Naive thymus-derived CD4-positive, alpha-beta T cell (primary cell): ENCODE results near the gene CTSF. TPM values are rescaled to one million over a fixed set of nuclear protein-coding genes. Genes with fewer than 3 reads are reported as not detected.
A peak's percentile ranks its signal among the peaks of the same experiment; 100 is the strongest.

Source experiments
- ATAC-seq: fragments of 150-1000 bp; cut with Tn5 transposase; 2 replicates; pipeline ENCODE4 v1.10.0; 2021; ENCODE audit warnings: mild to moderate bottlenecking, moderate library complexity
- CTCF ChIA-PET: fragments of 350-600 bp; sonication (Branson Sonifier 250); formaldehyde crosslinking; loops from one replicate; lab custom pipeline; 2021; ENCODE audit warnings: antibody characterized with exemption; lab: Charles Lee
- POLR2A ChIA-PET: fragments of 350-600 bp; sonication (Branson Sonifier 250); formaldehyde crosslinking; loops from one replicate; lab custom pipeline; 2021; ENCODE audit warnings: antibody characterized with exemption, inconsistent platforms; lab: Charles Lee
- DNase-seq, 9 donors: peaks; one replicate each; pipeline versions ENCODE4 v3.0.0 to v3.0.0-alpha.2; 2020 to 2022; ENCODE audit warnings: mixed read lengths in 1 of 9
- H3K27ac ChIP-seq: one replicate; pipeline ENCODE4 v1.7.0; 2013; ENCODE audit warnings: mild to moderate bottlenecking, low read depth, low read length, moderate library complexity
- H3K27me3 ChIP-seq, 2 donors: one replicate each; pipeline ENCODE4 v1.7.0; 2013; ENCODE audit warnings: low read length in 2 of 2, mild to moderate bottlenecking in 2 of 2, moderate library complexity in 2 of 2; ENCODE audit not compliant: control insufficient read depth in 2 of 2, insufficient read depth in 2 of 2
- H3K36me3 ChIP-seq, 3 experiments: 1 replicate in 2 of 3; 2 replicates in 1 of 3; pipeline ENCODE4 v1.7.0; 2013; ENCODE audit warnings: low read length in 3 of 3, mild to moderate bottlenecking in 3 of 3, moderate library complexity in 1 of 3; ENCODE audit not compliant: insufficient read depth in 3 of 3, control insufficient read depth in 2 of 3
- H3K4me1 ChIP-seq, 2 donors: one replicate each; pipeline ENCODE4 v1.7.0; 2013; ENCODE audit warnings: low read length in 2 of 2, mild to moderate bottlenecking in 2 of 2, moderate library complexity in 1 of 2; ENCODE audit not compliant: control insufficient read depth in 2 of 2, insufficient read depth in 2 of 2
- H3K4me3 ChIP-seq: 2 replicates; pipeline ENCODE4 v1.7.0; 2013; ENCODE audit warnings: mild to moderate bottlenecking, low read length
- H3K9me3 ChIP-seq, 3 experiments: 1 replicate in 2 of 3; 2 replicates in 1 of 3; pipeline ENCODE4 v1.7.0; 2013; ENCODE audit warnings: low read length in 3 of 3; ENCODE audit not compliant: control insufficient read depth in 2 of 3
- H3K27ac Mint-ChIP-seq, 9 donors: one replicate each; pipeline ENCODE4 v1.8.0; 2020 to 2022; ENCODE audit warnings: mixed read lengths in 9 of 9, mild to moderate bottlenecking in 8 of 9, moderate library complexity in 5 of 9, inconsistent platforms in 2 of 9
- H3K27me3 Mint-ChIP-seq, 5 donors: one replicate each; pipeline ENCODE4 v1.8.0; 2021 to 2022; ENCODE audit warnings: mixed read lengths in 5 of 5, mild to moderate bottlenecking in 1 of 5
- H3K36me3 Mint-ChIP-seq, 5 donors: one replicate each; pipeline ENCODE4 v1.8.0; 2020 to 2022; ENCODE audit warnings: mixed read lengths in 5 of 5, mild to moderate bottlenecking in 3 of 5, inconsistent platforms in 1 of 5
- H3K4me1 Mint-ChIP-seq, 7 donors: one replicate each; pipeline ENCODE4 v1.8.0; 2020 to 2022; ENCODE audit warnings: mixed read lengths in 7 of 7, mild to moderate bottlenecking in 3 of 7, inconsistent platforms in 1 of 7
- H3K4me3 Mint-ChIP-seq, 10 donors: one replicate each; pipeline ENCODE4 v1.8.0; 2020 to 2022; ENCODE audit warnings: mild to moderate bottlenecking in 10 of 10, mixed read lengths in 10 of 10, moderate library complexity in 6 of 10, inconsistent platforms in 2 of 10
- H3K9me3 Mint-ChIP-seq, 11 donors: one replicate each; pipeline ENCODE4 v1.8.0; 2020 to 2022; ENCODE audit warnings: mixed read lengths in 11 of 11, mild to moderate bottlenecking in 4 of 11, inconsistent platforms in 1 of 11, moderate library complexity in 1 of 11
- intact Hi-C, 2 donors: fragments of 100-400 bp; cut with micrococcal nuclease; formaldehyde crosslinking; loops; one replicate each; pipeline ENCODE4 v1.15.1; 2023
- polyA plus RNA-seq, 2 donors: library from polyadenylated mRNA; unstranded; fragments of 300-500 nt; fragmentation: Illumina TruSeq; gene quantifications; one replicate each; pipeline ENCODE4 v1.2.3, GENCODE V29; 2021
- total RNA-seq, 6 experiments: library from RNA in 5 of 6; stranded (reverse) in 5 of 6; gene quantifications; 1 replicate in 5 of 6; 2 replicates in 1 of 6; pipeline ENCODE4 v1.2.3 and lab custom pipeline; 2021 to 2026

Gene CTSF
- total and polyA plus RNA-seq, 7 experiments from 2014 or later: 2.3 to 49.7 (median 27.3) TPM

DNA sequence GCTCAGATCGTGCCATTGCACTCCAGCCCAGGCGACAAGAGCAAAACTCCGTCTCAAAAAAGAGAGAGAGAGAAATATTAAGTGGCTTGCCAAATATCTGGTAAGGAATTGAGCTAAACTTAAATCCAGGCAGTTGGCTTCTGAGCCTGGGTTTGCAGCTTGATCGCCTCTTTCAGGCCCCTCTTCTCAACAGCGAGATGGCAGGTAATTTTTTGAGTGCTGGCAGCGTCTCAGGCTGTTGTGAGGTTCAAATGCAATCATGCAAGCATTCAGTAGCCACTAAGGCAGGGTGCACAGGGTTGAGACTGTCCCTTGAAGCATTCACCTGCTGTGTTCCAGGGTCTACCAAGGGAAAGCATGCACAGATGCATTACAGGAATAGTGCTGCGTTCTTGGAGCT, 670 bp upstream of the CTSF start:
- ChIA-PET CTCF (interaction anchor here (0.6 to 2.9 kb wide), 6 partner anchors 8 to 1836 kb away, joined by 3 to 20 read pairs (median 4); partner anchors contain the start of gene RBM4B), POLR2A (interaction anchor here (0.6 to 3.0 kb wide), 8 partner anchors 10 to 917 kb away, joined by 3 to 18 read pairs (median 4); partner anchors contain the start of genes RBM14, RBM4B and ZDHHC24)
- Mint-ChIP-seq H3K4me1 (peaks cover 2 to 13% (median 8%) of the 10 kb centered on the region in 7 donors), H3K4me3 (peak overlapping the region in 5 of 10 donors; percentile 78 to 89 (median 82)), H3K27me3 (peaks cover 0 to 39% (median 4%) of the 10 kb centered on the region in 5 donors), H3K9me3 (no peaks in the 10 kb centered on the region), H3K27ac (peak overlapping the region in 2 of 9 donors; percentile 77 to 88), H3K36me3 (peaks cover 0 to 3% (median 0%) of the 10 kb centered on the region in 5 donors)
- no peak overlapping the region for H3K4me3 ChIP-seq
- ATAC-seq (no peak), DNase-seq (no peak)
- intact Hi-C loops: loop anchor here in 1 of 2 donors (2.0 kb wide), 1 partner anchor 22 kb away; the partner anchor contains the start of genes ACTN3 and ZDHHC24
- H3K27me3 ChIP-seq: no peaks in the 10 kb centered on the region
- peaks cover 0 to 6% of the 10 kb centered on the region in 2 donors for H3K4me1 ChIP-seq
- H3K36me3 ChIP-seq: no peaks in the 10 kb centered on the region
- H3K9me3 ChIP-seq: no peaks in the 10 kb centered on the region
- H3K27ac ChIP-seq: no peak overlapping the region

- intact Hi-C loops: loop anchor here in 1 of 2 donors (2.0 kb wide), 1 partner anchor 21 kb away; the partner anchor contains the start of genes ACTN3 and ZDHHC24
- Mint-ChIP-seq H3K27me3 (peaks cover 0 to 36% (median 0%) of the 10 kb centered on the region in 5 donors), H3K4me3 (peak overlapping the region; percentile 49 to 83 (median 73)), H3K27ac (peak overlapping the region in 1 of 9 donors; percentile 47), H3K36me3 (peaks cover 0 to 3% (median 0%) of the 10 kb centered on the region in 5 donors), H3K4me1 (peaks cover 2 to 13% (median 8%) of the 10 kb centered on the region in 7 donors), H3K9me3 (no peaks in the 10 kb centered on the region)
- ChIA-PET CTCF (interaction anchor here (0.8 to 2.9 kb wide), 3 partner anchors 10 to 111 kb away, joined by 3 to 20 read pairs (median 7); partner anchors contain the start of gene RBM4B), POLR2A (interaction anchor here (1.2 to 3.0 kb wide), 5 partner anchors 8 to 146 kb away, joined by 4 to 18 read pairs (median 6); partner anchors contain the start of genes RBM4, RBM4B and ZDHHC24)
- Histone ChIP-seq H3K27ac (peak overlapping the region; percentile 58), H3K4me1 (peaks cover 0 to 6% of the 10 kb centered on the region in 2 donors), H3K36me3 (no peaks in the 10 kb centered on the region), H3K4me3 (peak overlapping the region; percentile 65), H3K27me3 (no peaks in the 10 kb centered on the region), H3K9me3 (no peaks in the 10 kb centered on the region)
- DNase-seq: no peak
- ATAC-seq: no peak
These were observed 651 bp downstream of the CTSF start for GRCh38 chr11:66567787-66568123.

DNA sequence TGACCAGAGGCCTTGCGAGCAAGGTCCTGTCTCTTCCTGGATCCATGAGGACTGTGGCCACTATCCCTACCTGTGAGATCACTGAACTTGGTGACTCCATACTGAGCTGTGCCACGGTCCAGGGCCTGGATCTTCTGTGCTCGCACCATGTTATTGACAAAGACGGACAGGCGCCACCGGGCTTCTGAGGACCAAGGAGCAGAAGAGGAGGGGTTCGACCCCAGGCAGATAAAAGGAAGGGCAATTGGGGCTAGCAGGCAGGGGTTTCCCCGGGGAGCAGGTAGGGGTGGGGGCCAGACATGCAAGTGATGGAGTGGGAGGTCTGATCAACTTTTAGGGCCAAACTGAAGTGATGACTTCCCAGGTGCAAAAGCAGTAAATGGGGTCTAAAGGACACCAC, 2.2 kb downstream of the CTSF start:
- ChIA-PET CTCF (no interaction called here), POLR2A (interaction anchor here (1.1 kb wide), 1 partner anchor 20 kb away, joined by 3 read pairs; the partner anchor contains the start of genes ACTN3 and ZDHHC24)
- Mint-ChIP-seq H3K36me3 (peaks cover 0 to 3% (median 0%) of the 10 kb centered on the region in 5 donors), H3K27me3 (peaks cover 0 to 36% (median 0%) of the 10 kb centered on the region in 5 donors), H3K4me3 (peak overlapping the region in 4 of 10 donors; percentile 17 to 76 (median 55)), H3K9me3 (no peaks in the 10 kb centered on the region), H3K27ac (peak overlapping the region in 2 of 9 donors; percentile 18 to 52), H3K4me1 (peaks cover 2 to 13% (median 8%) of the 10 kb centered on the region in 7 donors)
- Histone ChIP-seq H3K36me3 (no peaks in the 10 kb centered on the region), H3K27me3 (no peaks in the 10 kb centered on the region), H3K9me3 (no peaks in the 10 kb centered on the region), H3K4me1 (peaks cover 0 to 6% of the 10 kb centered on the region in 2 donors), H3K4me3 (no peak overlapping the region), H3K27ac (no peak overlapping the region)
- intact Hi-C loops: no loop called here
- DNase-seq (no peak), ATAC-seq (no peak)

- H3K36me3 Mint-ChIP-seq: peaks cover 0 to 3% (median 0%) of the 10 kb centered on the region in 5 donors
- intact Hi-C loops: no loop called here
- peaks cover 0 to 31% (median 0%) of the 10 kb centered on the region in 5 donors for H3K27me3 Mint-ChIP-seq
- no peaks in the 10 kb centered on the region for H3K27me3 ChIP-seq
- H3K4me1 Mint-ChIP-seq: peaks cover 2 to 13% (median 8%) of the 10 kb centered on the region in 7 donors
- no peaks in the 10 kb centered on the region for H3K9me3 ChIP-seq
- H3K4me3 Mint-ChIP-seq: no peak overlapping the region
- H3K27ac ChIP-seq: no peak overlapping the region
- DNase-seq (no peak), ATAC-seq (no peak)
- CTCF ChIA-PET: no interaction called here
- H3K27ac Mint-ChIP-seq: no peak overlapping the region
- H3K4me3 ChIP-seq: no peak overlapping the region
- H3K4me1 ChIP-seq: peaks cover 0 to 6% of the 10 kb centered on the region in 2 donors
- H3K36me3 ChIP-seq: no peaks in the 10 kb centered on the region
- POLR2A ChIA-PET: interaction anchor here (1.1 kb wide), 1 partner anchor 19 kb away, joined by 3 read pairs; the partner anchor contains the start of genes ACTN3 and ZDHHC24
- no peaks in the 10 kb centered on the region for H3K9me3 Mint-ChIP-seq
These were observed 3.4 kb downstream of the CTSF start for GRCh38 chr11:66564984-66565383.

DNA sequence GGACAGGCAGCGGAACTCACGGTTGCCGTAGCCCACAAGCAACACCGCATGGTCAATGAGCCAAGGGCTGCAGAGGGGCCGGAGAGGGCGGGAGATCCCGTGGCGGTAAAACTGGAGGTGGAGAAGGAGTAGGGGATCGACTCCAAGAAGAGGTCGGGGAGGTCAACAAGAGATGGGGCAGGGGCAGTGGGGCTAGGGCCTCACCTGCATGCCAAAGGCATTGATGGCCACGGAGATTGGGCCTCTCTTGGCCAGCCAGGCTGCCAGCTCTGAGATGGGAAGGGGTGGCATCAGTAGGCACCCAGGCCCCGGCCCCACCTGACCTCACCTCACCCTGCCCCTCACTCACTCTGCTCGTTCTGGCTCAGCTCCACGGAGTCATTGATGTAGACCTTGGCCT, 3.9 kb downstream of the CTSF start:
- CTCF ChIA-PET: no interaction called here
- Mint-ChIP-seq H3K4me3 (peak overlapping the region in 1 of 10 donors; percentile 75), H3K27ac (no peak overlapping the region), H3K27me3 (peaks cover 0 to 29% (median 0%) of the 10 kb centered on the region in 5 donors), H3K36me3 (peaks cover 0 to 3% (median 0%) of the 10 kb centered on the region in 5 donors), H3K4me1 (peaks cover 2 to 13% (median 8%) of the 10 kb centered on the region in 7 donors), H3K9me3 (no peaks in the 10 kb centered on the region)
- no peaks in the 10 kb centered on the region for H3K9me3 ChIP-seq
- ATAC-seq (no peak), DNase-seq (no peak)
- no peak overlapping the region for H3K27ac ChIP-seq
- POLR2A ChIA-PET: no interaction called here
- no peaks in the 10 kb centered on the region for H3K27me3 ChIP-seq
- H3K36me3 ChIP-seq: no peaks in the 10 kb centered on the region
- H3K4me3 ChIP-seq: no peak overlapping the region
- intact Hi-C loops: no loop called here
- peaks cover 0 to 6% of the 10 kb centered on the region in 2 donors for H3K4me1 ChIP-seq

DNA sequence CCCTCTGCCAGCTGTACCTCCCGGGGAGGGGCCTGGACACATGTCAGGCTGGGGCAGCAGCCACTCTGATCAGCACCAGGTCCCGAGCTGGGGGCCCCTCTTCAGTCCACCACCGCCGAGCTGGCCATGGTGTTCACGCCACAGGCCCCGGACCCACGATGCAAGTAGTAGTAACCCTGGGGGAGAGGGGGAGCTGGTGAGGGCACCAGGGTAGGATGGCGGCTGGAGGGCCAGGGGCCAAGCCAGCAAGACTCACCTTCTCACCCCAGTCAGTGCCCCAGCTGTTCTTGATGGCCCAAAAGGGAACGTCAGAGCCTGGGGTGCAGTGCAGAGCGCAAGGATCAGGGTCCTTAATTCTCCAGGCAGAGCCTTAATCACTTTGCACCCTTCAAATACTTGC, 4.6 kb downstream of the CTSF start:
- ChIA-PET POLR2A (no interaction called here), CTCF (interaction anchor here (0.6 kb wide), 1 partner anchor 45 kb away, joined by 5 read pairs; no protein-coding TSS in a partner anchor)
- Mint-ChIP-seq H3K36me3 (peaks cover 0 to 3% (median 0%) of the 10 kb centered on the region in 5 donors), H3K9me3 (no peaks in the 10 kb centered on the region), H3K27me3 (peaks cover 0 to 27% (median 1%) of the 10 kb centered on the region in 5 donors), H3K4me3 (no peak overlapping the region), H3K27ac (no peak overlapping the region), H3K4me1 (peaks cover 2 to 15% (median 11%) of the 10 kb centered on the region in 7 donors)
- intact Hi-C loops: no loop called here
- Histone ChIP-seq H3K27me3 (no peaks in the 10 kb centered on the region), H3K36me3 (no peaks in the 10 kb centered on the region), H3K4me1 (peaks cover 0 to 10% of the 10 kb centered on the region in 2 donors), H3K9me3 (no peaks in the 10 kb centered on the region), H3K4me3 (no peak overlapping the region), H3K27ac (no peak overlapping the region)
- ATAC-seq (no peak), DNase-seq (no peak)
